Measurements from ENCODE around the gene PHACTR3. TPM values are rescaled to one million over a fixed set of nuclear protein-coding genes. Genes with fewer than 3 reads are reported as not detected.

Gene PHACTR3
- polyA plus RNA-seq, 1 donor (not counting 4 experiments of a cell fraction or from before 2014, with no cell fraction given): 2.6 TPM

DNA sequence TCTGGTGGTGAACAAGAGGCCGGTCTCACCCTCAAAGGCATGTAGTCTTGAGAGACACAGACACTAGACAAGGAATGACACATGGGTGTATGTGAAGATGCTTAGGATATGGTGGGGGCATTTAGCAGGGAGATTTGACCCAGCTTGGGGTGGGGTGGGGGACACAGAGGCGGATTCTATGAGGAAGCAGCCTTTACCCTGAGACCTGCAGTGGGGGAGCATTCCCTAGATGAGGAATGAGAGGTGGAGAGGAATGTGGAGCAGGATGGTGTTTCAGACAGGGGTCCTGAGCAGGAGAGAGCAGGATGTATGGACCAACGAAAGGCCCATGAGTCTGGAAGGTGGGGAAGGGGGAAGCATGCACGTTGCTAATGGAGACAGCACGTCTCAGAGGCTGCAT is 57.8 kb downstream of the PHACTR3 start:
- dilution Hi-C loops (cut with MboI; ENCODE audit: extremely low pct_ligation_motif_present, low sequenced_read_pairs): no loop called here
- no peak overlapping the region for H3K4me2 ChIP-seq (ENCODE audit: control insufficient read depth, extremely low read depth, insufficient read depth, low read depth, low read length)
- H3K4me3 ChIP-seq (ENCODE audit: control insufficient read depth in 2 of 3, extremely low read depth in 1 of 3, insufficient read depth in 2 of 3, low read depth in 1 of 3, low read length in 3 of 3): no peak overlapping the region
- H3K27me3 ChIP-seq (ENCODE audit: control insufficient read depth, extremely low read depth, insufficient read depth, low read length): no peaks in the 10 kb centered on the region
- H2AFZ ChIP-seq (ENCODE audit: control insufficient read depth, low read length): no peak overlapping the region
- no peaks in the 10 kb centered on the region for H4K20me1 ChIP-seq (ENCODE audit: control insufficient read depth, extremely low read depth, insufficient read depth, low read length)
- no peaks in the 10 kb centered on the region for H3K36me3 ChIP-seq (ENCODE audit: control insufficient read depth in 2 of 2, extremely low read depth in 1 of 2, insufficient read depth in 2 of 2, low read length in 2 of 2)
- no peak overlapping the region for H3K27ac ChIP-seq (ENCODE audit: control insufficient read depth, insufficient read depth, low read length)
- DNase-seq (ENCODE audit: low read depth, low spot score): no peak
- H3K79me2 ChIP-seq (ENCODE audit: control insufficient read depth, insufficient read depth, low read length): no peaks in the 10 kb centered on the region
- no peak overlapping the region for H3K9ac ChIP-seq (ENCODE audit: control insufficient read depth, extremely low read depth, insufficient read depth, low read length)
- H3K9me3 ChIP-seq (ENCODE audit: control insufficient read depth, low read depth, low read length): no peaks in the 10 kb centered on the region
- FAIRE-seq: no peak
- TF ChIP-seq EZH2 (IDR thresholded peaks at IDR 0.05; ENCODE audit: low read length): no peak
- TF ChIP-seq, protein P1, sequence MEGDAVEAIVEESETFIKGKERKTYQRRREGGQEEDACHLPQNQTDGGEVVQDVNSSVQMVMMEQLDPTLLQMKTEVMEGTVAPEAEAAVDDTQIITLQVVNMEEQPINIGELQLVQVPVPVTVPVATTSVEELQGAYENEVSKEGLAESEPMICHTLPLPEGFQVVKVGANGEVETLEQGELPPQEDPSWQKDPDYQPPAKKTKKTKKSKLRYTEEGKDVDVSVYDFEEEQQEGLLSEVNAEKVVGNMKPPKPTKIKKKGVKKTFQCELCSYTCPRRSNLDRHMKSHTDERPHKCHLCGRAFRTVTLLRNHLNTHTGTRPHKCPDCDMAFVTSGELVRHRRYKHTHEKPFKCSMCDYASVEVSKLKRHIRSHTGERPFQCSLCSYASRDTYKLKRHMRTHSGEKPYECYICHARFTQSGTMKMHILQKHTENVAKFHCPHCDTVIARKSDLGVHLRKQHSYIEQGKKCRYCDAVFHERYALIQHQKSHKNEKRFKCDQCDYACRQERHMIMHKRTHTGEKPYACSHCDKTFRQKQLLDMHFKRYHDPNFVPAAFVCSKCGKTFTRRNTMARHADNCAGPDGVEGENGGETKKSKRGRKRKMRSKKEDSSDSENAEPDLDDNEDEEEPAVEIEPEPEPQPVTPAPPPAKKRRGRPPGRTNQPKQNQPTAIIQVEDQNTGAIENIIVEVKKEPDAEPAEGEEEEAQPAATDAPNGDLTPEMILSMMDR (optimal IDR thresholded peaks at IDR 0.05 in 1 of 3, IDR thresholded peaks at IDR 0.05 in 1 of 3, conservative IDR thresholded peaks at IDR 0.05 in 1 of 3; ENCODE audit: extremely low read depth in 1 of 3, insufficient read depth in 2 of 3, low read length in 3 of 3): no peak
- no peaks in the 10 kb centered on the region for H3K9me1 ChIP-seq (ENCODE audit: control insufficient read depth, extremely low read depth, insufficient read depth, low read length)
- H3K4me1 ChIP-seq (ENCODE audit: control insufficient read depth, extremely low read depth, insufficient read depth, low read length): no peaks in the 10 kb centered on the region

DNA sequence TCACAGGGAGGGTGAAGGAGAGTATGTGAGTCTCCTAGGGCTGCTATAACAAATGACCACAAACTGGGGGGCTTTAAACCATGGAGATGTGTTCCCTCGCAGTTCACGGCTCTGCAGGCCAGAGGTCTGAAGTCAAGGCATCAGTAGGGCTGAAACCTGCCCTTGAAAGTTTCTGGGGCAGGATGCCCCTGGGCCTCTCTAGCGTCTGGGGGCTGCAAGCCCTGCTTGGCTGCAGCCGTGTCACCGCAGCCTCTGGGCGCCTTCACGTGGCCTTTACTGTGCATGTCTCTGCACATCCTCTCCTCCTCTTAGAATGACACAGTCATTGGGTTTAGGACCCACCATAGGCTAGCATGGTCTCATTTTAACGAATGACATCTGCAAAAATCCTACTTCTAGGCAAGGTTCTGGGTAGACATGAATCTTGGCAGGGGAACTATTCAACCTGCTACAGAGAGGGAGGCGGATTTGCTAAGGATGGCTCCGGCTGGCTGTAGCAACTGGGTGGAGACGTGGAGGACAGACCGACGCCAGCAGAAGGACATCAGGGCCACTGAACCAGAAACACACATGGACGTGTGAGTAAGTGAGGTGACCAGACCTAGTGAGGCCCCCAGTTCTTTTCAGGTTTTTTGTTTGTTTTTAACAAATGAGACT is 58.6 kb downstream of the PHACTR3 start:
- no peak overlapping the region for H3K4me2 ChIP-seq (ENCODE audit: control insufficient read depth, extremely low read depth, insufficient read depth, low read depth, low read length)
- no peaks in the 10 kb centered on the region for H3K9me3 ChIP-seq (ENCODE audit: control insufficient read depth, low read depth, low read length)
- no peaks in the 10 kb centered on the region for H4K20me1 ChIP-seq (ENCODE audit: control insufficient read depth, extremely low read depth, insufficient read depth, low read length)
- DNase-seq (ENCODE audit: low read depth, low spot score): no peak
- H3K4me1 ChIP-seq (ENCODE audit: control insufficient read depth, extremely low read depth, insufficient read depth, low read length): no peaks in the 10 kb centered on the region
- no peak overlapping the region for H3K9ac ChIP-seq (ENCODE audit: control insufficient read depth, extremely low read depth, insufficient read depth, low read length)
- H3K9me1 ChIP-seq (ENCODE audit: control insufficient read depth, extremely low read depth, insufficient read depth, low read length): no peaks in the 10 kb centered on the region
- TF ChIP-seq EZH2 (IDR thresholded peaks at IDR 0.05; ENCODE audit: low read length): no peak
- TF ChIP-seq, protein P1 (optimal IDR thresholded peaks at IDR 0.05 in 1 of 3, IDR thresholded peaks at IDR 0.05 in 1 of 3, conservative IDR thresholded peaks at IDR 0.05 in 1 of 3; ENCODE audit: extremely low read depth in 1 of 3, insufficient read depth in 2 of 3, low read length in 3 of 3): no peak
- no peak for FAIRE-seq
- no peak overlapping the region for H2AFZ ChIP-seq (ENCODE audit: control insufficient read depth, low read length)
- dilution Hi-C loops (cut with MboI; ENCODE audit: extremely low pct_ligation_motif_present, low sequenced_read_pairs): no loop called here
- no peak overlapping the region for H3K4me3 ChIP-seq (ENCODE audit: control insufficient read depth in 2 of 3, extremely low read depth in 1 of 3, insufficient read depth in 2 of 3, low read depth in 1 of 3, low read length in 3 of 3)
- no peaks in the 10 kb centered on the region for H3K36me3 ChIP-seq (ENCODE audit: control insufficient read depth in 2 of 2, extremely low read depth in 1 of 2, insufficient read depth in 2 of 2, low read length in 2 of 2)
- no peaks in the 10 kb centered on the region for H3K79me2 ChIP-seq (ENCODE audit: control insufficient read depth, insufficient read depth, low read length)
- H3K27me3 ChIP-seq (ENCODE audit: control insufficient read depth, extremely low read depth, insufficient read depth, low read length): no peaks in the 10 kb centered on the region
- H3K27ac ChIP-seq (ENCODE audit: control insufficient read depth, insufficient read depth, low read length): no peak overlapping the region
